ENCODE measurements around the gene ACOT13.
"Not testable (repeated sequence)": the region's sequence is repeated elsewhere in the genome, so short reads cannot be mapped to it uniquely, and the experiment has no call there.

GRCh38 chr6:24754378-24754777 is 87.5 kb downstream of the ACOT13 start:
- not testable (repeated sequence) for TF ChIP-seq CTCF (IDR thresholded peaks at IDR 0.05); EZH2 (IDR thresholded peaks at IDR 0.05; ENCODE audit: borderline replicate concordance, insufficient read depth, low read depth, low read length, poor library complexity, severe bottlenecking)
